RWPE2 (cell line): ENCODE data around the gene ABL1.

Experiments
- ATAC-seq: fragments of 200-7000 bp; cut with Tn5 transposase; 3 replicates; pipeline ENCODE4 v1.9.1; 2021; ENCODE audit warnings: low read depth
- DNase-seq: peaks from one replicate; pipeline ENCODE4 v3.0.0-alpha.2; 2020; ENCODE audit warnings: low spot score
- H3K27ac ChIP-seq: fragments of 450-650 bp; 2 replicates; pipeline ENCODE4 v1.5.1; 2017; ENCODE audit warnings: mild to moderate bottlenecking; ENCODE audit not compliant: poor library complexity, severe bottlenecking
- H3K27me3 ChIP-seq: fragments of 250-450 bp; sonication (Bioruptor Pico); 2 replicates; pipeline ENCODE4 v1.5.1; 2021; ENCODE audit warnings: mild to moderate bottlenecking, moderate library complexity; ENCODE audit not compliant: insufficient read depth, poor library complexity, severe bottlenecking
- H3K36me3 ChIP-seq: fragments of 250-450 bp; sonication (Bioruptor Pico); 2 replicates; pipeline ENCODE4 v1.5.1; 2020; ENCODE audit warnings: low read depth, mild to moderate bottlenecking, moderate library complexity
- H3K4me1 ChIP-seq: fragments of 250-450 bp; sonication (Bioruptor Pico); 2 replicates; pipeline ENCODE4 v1.5.1; 2021; ENCODE audit warnings: mild to moderate bottlenecking, moderate library complexity; ENCODE audit not compliant: insufficient read depth, poor library complexity, severe bottlenecking
- H3K4me3 ChIP-seq: fragments of 250-450 bp; sonication (Bioruptor Pico); 2 replicates; pipeline ENCODE4 v1.5.1; 2021; ENCODE audit warnings: mild to moderate bottlenecking, moderate library complexity; ENCODE audit not compliant: severe bottlenecking
- H3K9me3 ChIP-seq: fragments of 250-450 bp; sonication (Bioruptor Pico); 2 replicates; pipeline ENCODE4 v1.5.1; 2021; ENCODE audit warnings: mild to moderate bottlenecking, moderate library complexity; ENCODE audit not compliant: severe bottlenecking
- TF ChIP-seq, protein P1 (sequence below): fragments of 450-650 bp; IDR thresholded peaks from one replicate; pipeline ENCODE4 v1.5.1; 2017; ENCODE audit warnings: mild to moderate bottlenecking, moderate library complexity; ENCODE audit not compliant: poor library complexity, severe bottlenecking

ABL1 gene

DNA sequence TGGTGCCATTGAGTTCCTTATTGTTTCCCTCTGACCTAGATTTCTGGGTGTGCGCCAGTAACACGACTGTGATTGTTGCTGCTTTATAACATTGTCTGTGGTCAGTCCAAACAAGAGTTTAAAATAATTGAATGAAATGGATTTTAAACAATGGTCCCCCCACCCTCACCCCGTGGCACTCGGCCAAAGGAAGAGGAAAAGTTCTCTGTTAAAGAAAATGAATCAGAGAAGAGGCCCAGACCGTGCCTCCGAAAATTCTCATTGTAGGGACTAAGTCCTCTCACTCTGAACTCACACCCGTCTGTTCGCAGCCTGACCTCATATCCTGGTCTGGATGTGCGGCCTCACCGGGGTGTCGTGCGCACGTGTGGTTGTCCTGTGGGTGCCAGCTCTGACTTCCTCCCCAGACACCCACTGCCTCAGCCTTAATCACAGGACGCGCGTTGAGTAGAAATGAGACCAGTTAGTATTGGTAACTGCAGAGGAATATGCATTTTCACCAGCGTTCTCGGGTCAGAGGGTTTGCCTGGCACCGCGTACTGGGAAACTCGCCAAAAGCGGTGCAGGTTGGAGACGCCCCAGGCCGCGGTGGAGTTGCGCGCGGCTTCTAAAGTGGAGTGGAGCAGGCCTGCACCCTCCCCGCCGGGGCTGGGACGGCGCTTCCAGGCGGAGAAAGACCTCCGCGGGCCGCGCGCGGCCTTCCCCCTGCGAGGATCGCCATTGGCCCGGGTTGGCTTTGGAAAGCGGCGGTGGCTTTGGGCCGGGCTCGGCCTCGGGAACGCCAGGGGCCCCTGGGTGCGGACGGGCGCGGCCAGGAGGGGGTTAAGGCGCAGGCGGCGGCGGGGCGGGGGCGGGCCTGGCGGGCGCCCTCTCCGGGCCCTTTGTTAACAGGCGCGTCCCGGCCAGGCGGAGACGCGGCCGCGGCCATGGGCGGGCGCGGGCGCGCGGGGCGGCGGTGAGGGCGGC is at the start of gene ABL1:
ABL1 (plus strand) TSS at position 884 of the 966 bp plus-strand sequence. CDS start 193 bp downstream, outside the sequence.
- Histone ChIP-seq H3K9me3 (peaks cover 14% of the 10 kb centered on the region), H3K4me1 (peaks cover 25% of the 10 kb centered on the region), H3K36me3 (no peaks in the 10 kb centered on the region), H3K27me3 (no peaks in the 10 kb centered on the region), H3K27ac (peak within 1 kb of the TSS; percentile 91), H3K4me3 (peak within 1 kb of the TSS; percentile 54)
- ATAC-seq = peak; percentile 83
- DNase-seq = peak; percentile 87
- TF ChIP-seq, protein P1, sequence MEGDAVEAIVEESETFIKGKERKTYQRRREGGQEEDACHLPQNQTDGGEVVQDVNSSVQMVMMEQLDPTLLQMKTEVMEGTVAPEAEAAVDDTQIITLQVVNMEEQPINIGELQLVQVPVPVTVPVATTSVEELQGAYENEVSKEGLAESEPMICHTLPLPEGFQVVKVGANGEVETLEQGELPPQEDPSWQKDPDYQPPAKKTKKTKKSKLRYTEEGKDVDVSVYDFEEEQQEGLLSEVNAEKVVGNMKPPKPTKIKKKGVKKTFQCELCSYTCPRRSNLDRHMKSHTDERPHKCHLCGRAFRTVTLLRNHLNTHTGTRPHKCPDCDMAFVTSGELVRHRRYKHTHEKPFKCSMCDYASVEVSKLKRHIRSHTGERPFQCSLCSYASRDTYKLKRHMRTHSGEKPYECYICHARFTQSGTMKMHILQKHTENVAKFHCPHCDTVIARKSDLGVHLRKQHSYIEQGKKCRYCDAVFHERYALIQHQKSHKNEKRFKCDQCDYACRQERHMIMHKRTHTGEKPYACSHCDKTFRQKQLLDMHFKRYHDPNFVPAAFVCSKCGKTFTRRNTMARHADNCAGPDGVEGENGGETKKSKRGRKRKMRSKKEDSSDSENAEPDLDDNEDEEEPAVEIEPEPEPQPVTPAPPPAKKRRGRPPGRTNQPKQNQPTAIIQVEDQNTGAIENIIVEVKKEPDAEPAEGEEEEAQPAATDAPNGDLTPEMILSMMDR = no peak

DNA sequence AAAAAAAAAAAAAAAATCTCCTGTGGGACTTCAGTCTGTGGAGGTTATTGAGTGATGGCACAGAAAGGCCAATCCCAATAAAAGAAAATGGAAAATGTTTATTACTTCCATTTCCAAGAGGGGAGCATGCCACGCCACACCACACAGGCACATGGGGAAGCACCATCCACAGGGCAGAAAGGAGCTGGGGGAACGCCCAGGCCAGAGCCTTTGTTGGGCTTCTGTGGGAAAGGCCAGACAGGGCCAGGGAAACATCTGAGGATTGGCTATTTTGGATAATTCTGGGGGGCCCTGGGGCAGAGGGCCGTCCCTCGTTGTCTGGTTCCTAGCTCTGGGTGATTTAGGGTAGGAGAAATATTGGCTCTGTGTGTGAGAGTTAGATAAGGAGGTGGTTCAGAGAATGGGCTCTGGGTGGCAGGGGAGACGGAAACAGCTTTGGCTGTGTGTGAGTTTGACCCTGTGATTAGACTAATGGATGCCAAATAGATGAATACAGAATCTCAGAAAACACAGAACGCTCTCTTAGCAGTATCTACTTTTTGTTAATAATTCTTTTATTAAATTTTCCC is 49.0 kb upstream of the ABL1 start:
- H3K27me3 ChIP-seq = no peaks in the 10 kb centered on the region
- ATAC-seq = no peak
- no peak for DNase-seq
- no peak overlapping the region for H3K27ac ChIP-seq
- peaks cover 40% of the 10 kb centered on the region for H3K9me3 ChIP-seq
- H3K4me1 ChIP-seq = peaks cover 2% of the 10 kb centered on the region
- H3K36me3 ChIP-seq = no peaks in the 10 kb centered on the region
- TF ChIP-seq, protein P1 = no peak
- H3K4me3 ChIP-seq = no peak overlapping the region

DNA sequence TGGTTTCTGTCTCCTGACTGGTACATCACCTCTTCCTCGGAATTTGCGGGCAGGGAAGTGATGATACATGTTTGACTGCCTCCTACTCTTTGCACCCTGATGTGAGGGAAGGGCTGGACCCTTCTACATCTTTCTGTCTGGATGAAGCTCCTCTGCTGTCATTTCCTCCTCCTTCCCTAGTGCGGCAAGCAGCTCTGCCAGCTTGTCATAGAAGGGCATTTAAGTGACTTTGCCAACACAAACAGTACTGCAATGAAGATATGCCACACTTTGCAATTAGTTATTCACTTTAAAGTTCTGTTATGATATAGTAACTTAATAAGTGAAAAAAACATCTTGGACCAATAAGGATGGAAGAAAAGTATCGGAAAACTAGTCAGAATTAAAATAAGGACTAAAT is 48.5 kb upstream of the ABL1 start:
- ATAC-seq = no peak
- TF ChIP-seq, protein P1 = no peak
- Histone ChIP-seq H3K27ac (no peak overlapping the region), H3K9me3 (peaks cover 41% of the 10 kb centered on the region), H3K36me3 (no peaks in the 10 kb centered on the region), H3K4me1 (no peaks in the 10 kb centered on the region), H3K27me3 (no peaks in the 10 kb centered on the region), H3K4me3 (peak overlapping the region; percentile 5)
- DNase-seq = no peak

DNA sequence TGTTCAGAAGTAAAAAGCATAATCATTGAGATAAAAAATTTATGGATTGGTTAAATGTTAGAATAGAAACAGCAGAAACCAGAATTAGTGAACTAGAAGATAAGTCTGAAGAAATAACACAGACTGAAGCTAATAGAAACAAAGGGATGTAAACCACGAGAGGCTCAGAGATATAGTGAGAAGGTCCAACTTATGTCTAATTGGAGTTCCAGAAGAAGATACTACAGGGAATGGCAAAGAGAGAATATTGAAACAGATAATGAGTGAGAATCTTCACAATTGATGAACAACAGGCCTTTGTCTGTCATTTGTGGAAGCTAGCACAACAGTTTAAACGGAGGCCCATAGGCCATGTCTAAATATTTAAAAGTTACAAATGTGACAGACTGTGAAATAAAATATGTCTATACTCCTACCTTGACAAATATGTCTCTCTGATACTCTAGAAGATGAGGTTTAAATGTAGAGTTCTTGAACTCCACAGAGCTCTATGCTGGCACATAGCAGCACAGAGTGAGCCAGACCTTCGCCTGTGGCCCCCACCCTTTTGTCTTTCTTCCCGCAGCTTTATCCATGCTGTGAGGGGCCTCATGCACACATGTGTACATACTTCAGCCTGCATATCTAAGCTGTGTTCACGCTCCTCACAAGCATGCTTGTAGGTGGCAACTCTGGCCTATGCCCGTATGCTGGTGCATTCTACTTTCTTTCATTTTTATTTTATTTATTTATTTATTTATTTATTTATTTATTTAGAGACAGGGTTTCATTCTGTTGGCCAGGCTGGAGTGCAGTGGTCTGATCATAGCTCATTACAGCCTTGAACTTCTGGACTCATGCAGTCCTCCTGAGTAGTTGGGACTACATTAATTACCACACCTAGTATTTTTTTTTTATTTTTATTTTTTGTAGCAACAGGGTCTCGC is 45.0 kb upstream of the ABL1 start:
- ATAC-seq = no peak
- H3K36me3 ChIP-seq = no peaks in the 10 kb centered on the region
- TF ChIP-seq, protein P1 = no peak
- peaks cover 34% of the 10 kb centered on the region for H3K9me3 ChIP-seq
- H3K4me3 ChIP-seq = no peak overlapping the region
- no peak overlapping the region for H3K27ac ChIP-seq
- no peaks in the 10 kb centered on the region for H3K27me3 ChIP-seq
- no peak for DNase-seq
- H3K4me1 ChIP-seq = no peaks in the 10 kb centered on the region
